Measurements from ENCODE around the gene NMUR1. TPM values are rescaled to one million over a fixed set of nuclear protein-coding genes. Genes with fewer than 3 reads are reported as not detected.
A peak's percentile ranks its signal among the peaks of the same experiment; 100 is the strongest.
"Not testable (repeated sequence)": the region's sequence is repeated elsewhere in the genome, so short reads cannot be mapped to it uniquely, and the experiment has no call there.

The NMUR1 gene
- polyA plus RNA-seq, 1 donor (not counting 4 experiments of a cell fraction or from before 2014, with no cell fraction given): not detected

DNA sequence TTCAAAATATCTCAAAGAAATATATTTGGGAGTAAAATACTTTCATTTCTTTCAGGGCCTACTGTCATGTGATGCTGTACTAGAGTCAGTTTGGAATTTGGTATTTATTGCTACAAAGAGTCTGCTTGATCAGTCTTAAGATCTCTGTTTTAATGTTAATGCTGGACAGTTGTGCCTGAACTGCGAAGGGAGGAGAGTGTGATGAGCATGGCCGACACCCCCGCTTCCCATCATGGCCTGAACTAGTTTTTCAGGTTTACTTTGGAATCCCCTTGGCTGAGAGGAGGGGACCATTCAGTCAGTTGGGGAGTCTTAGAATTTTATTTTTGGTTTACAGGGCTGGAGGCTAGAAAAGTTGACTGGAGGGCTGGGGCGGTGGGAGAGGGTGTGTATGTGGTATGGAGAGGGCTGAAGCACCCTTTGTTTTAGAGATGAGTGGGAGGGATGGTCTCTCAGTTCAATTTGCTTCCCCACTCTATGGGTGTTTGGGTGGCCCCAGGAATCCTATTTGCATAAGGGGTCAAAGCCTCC lies 41.5 kb upstream of the NMUR1 start:
- no peaks in the 10 kb centered on the region for H3K36me3 ChIP-seq (ENCODE audit: control insufficient read depth in 2 of 2, extremely low read depth in 1 of 2, insufficient read depth in 2 of 2, low read length in 2 of 2)
- no peaks in the 10 kb centered on the region for H3K9me3 ChIP-seq (ENCODE audit: control insufficient read depth, low read depth, low read length)
- H3K27ac ChIP-seq (ENCODE audit: control insufficient read depth, insufficient read depth, low read length): no peak overlapping the region
- H3K9me1 ChIP-seq (ENCODE audit: control insufficient read depth, extremely low read depth, insufficient read depth, low read length): no peaks in the 10 kb centered on the region
- TF ChIP-seq, protein P1, sequence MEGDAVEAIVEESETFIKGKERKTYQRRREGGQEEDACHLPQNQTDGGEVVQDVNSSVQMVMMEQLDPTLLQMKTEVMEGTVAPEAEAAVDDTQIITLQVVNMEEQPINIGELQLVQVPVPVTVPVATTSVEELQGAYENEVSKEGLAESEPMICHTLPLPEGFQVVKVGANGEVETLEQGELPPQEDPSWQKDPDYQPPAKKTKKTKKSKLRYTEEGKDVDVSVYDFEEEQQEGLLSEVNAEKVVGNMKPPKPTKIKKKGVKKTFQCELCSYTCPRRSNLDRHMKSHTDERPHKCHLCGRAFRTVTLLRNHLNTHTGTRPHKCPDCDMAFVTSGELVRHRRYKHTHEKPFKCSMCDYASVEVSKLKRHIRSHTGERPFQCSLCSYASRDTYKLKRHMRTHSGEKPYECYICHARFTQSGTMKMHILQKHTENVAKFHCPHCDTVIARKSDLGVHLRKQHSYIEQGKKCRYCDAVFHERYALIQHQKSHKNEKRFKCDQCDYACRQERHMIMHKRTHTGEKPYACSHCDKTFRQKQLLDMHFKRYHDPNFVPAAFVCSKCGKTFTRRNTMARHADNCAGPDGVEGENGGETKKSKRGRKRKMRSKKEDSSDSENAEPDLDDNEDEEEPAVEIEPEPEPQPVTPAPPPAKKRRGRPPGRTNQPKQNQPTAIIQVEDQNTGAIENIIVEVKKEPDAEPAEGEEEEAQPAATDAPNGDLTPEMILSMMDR (optimal IDR thresholded peaks at IDR 0.05 in 1 of 3, IDR thresholded peaks at IDR 0.05 in 1 of 3, conservative IDR thresholded peaks at IDR 0.05 in 1 of 3; ENCODE audit: extremely low read depth in 1 of 3, insufficient read depth in 2 of 3, low read length in 3 of 3): no peak
- TF ChIP-seq EZH2 (IDR thresholded peaks at IDR 0.05; ENCODE audit: low read length): no peak
- H3K27me3 ChIP-seq (ENCODE audit: control insufficient read depth, extremely low read depth, insufficient read depth, low read length): no peaks in the 10 kb centered on the region
- peak overlapping the region; percentile 36 for H2AFZ ChIP-seq (ENCODE audit: control insufficient read depth, low read length)
- H3K4me2 ChIP-seq (ENCODE audit: control insufficient read depth, extremely low read depth, insufficient read depth, low read depth, low read length): no peak overlapping the region
- peaks cover 4% of the 10 kb centered on the region for H3K4me1 ChIP-seq (ENCODE audit: control insufficient read depth, extremely low read depth, insufficient read depth, low read length)
- no peak overlapping the region for H3K9ac ChIP-seq (ENCODE audit: control insufficient read depth, extremely low read depth, insufficient read depth, low read length)
- DNase-seq (ENCODE audit: low read depth, low spot score) (no peak), FAIRE-seq (no peak)
- dilution Hi-C loops (cut with MboI; ENCODE audit: extremely low pct_ligation_motif_present, low sequenced_read_pairs): no loop called here
- H3K79me2 ChIP-seq (ENCODE audit: control insufficient read depth, insufficient read depth, low read length): no peaks in the 10 kb centered on the region
- no peaks in the 10 kb centered on the region for H4K20me1 ChIP-seq (ENCODE audit: control insufficient read depth, extremely low read depth, insufficient read depth, low read length)
- H3K4me3 ChIP-seq (ENCODE audit: control insufficient read depth in 2 of 3, extremely low read depth in 1 of 3, insufficient read depth in 2 of 3, low read depth in 1 of 3, low read length in 3 of 3): no peak overlapping the region

DNA sequence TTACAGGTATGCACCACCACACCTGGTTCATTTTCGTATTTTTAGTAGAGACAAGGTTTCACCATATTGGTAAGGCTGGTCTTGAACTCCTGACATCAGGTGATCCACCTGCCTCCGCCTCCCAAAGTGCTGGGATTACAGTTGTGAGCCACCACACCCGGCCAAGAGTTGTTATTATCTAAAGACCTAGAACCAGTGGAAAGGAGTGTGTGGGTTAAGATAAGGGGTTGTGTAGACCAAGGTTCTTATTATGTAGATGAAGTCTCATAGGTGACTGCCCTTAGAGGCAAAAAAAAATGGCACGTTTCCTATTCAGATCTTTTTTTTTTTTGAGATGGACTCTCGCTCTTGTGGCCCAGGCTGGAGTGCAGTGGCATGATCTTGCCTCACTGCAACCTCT lies 40.7 kb upstream of the NMUR1 start:
- FAIRE-seq; dilution Hi-C loops (cut with MboI; ENCODE audit: extremely low pct_ligation_motif_present, low sequenced_read_pairs); H3K9ac ChIP-seq (ENCODE audit: control insufficient read depth, extremely low read depth, insufficient read depth, low read length); H3K4me2 ChIP-seq (ENCODE audit: control insufficient read depth, extremely low read depth, insufficient read depth, low read depth, low read length); H3K27me3 ChIP-seq (ENCODE audit: control insufficient read depth, extremely low read depth, insufficient read depth, low read length); H3K4me3 ChIP-seq (ENCODE audit: control insufficient read depth in 2 of 3, extremely low read depth in 1 of 3, insufficient read depth in 2 of 3, low read depth in 1 of 3, low read length in 3 of 3); H3K9me3 ChIP-seq (ENCODE audit: control insufficient read depth, low read depth, low read length); H3K4me1 ChIP-seq (ENCODE audit: control insufficient read depth, extremely low read depth, insufficient read depth, low read length); H3K36me3 ChIP-seq (ENCODE audit: control insufficient read depth in 2 of 2, extremely low read depth in 1 of 2, insufficient read depth in 2 of 2, low read length in 2 of 2); DNase-seq (ENCODE audit: low read depth, low spot score); H3K9me1 ChIP-seq (ENCODE audit: control insufficient read depth, extremely low read depth, insufficient read depth, low read length); H2AFZ ChIP-seq (ENCODE audit: control insufficient read depth, low read length); H3K79me2 ChIP-seq (ENCODE audit: control insufficient read depth, insufficient read depth, low read length); H3K27ac ChIP-seq (ENCODE audit: control insufficient read depth, insufficient read depth, low read length); H4K20me1 ChIP-seq (ENCODE audit: control insufficient read depth, extremely low read depth, insufficient read depth, low read length): not testable (repeated sequence)

- no peaks in the 10 kb centered on the region for H4K20me1 ChIP-seq (ENCODE audit: control insufficient read depth, extremely low read depth, insufficient read depth, low read length)
- no peak overlapping the region for H2AFZ ChIP-seq (ENCODE audit: control insufficient read depth, low read length)
- dilution Hi-C loops (cut with MboI; ENCODE audit: extremely low pct_ligation_motif_present, low sequenced_read_pairs): no loop called here
- H3K4me3 ChIP-seq (ENCODE audit: control insufficient read depth in 2 of 3, extremely low read depth in 1 of 3, insufficient read depth in 2 of 3, low read depth in 1 of 3, low read length in 3 of 3): no peak overlapping the region
- no peaks in the 10 kb centered on the region for H3K27me3 ChIP-seq (ENCODE audit: control insufficient read depth, extremely low read depth, insufficient read depth, low read length)
- H3K9me1 ChIP-seq (ENCODE audit: control insufficient read depth, extremely low read depth, insufficient read depth, low read length): no peaks in the 10 kb centered on the region
- no peak overlapping the region for H3K9ac ChIP-seq (ENCODE audit: control insufficient read depth, extremely low read depth, insufficient read depth, low read length)
- H3K27ac ChIP-seq (ENCODE audit: control insufficient read depth, insufficient read depth, low read length): no peak overlapping the region
- no peak for FAIRE-seq
- H3K4me2 ChIP-seq (ENCODE audit: control insufficient read depth, extremely low read depth, insufficient read depth, low read depth, low read length): no peak overlapping the region
- TF ChIP-seq, protein P1 (optimal IDR thresholded peaks at IDR 0.05 in 1 of 3, IDR thresholded peaks at IDR 0.05 in 1 of 3, conservative IDR thresholded peaks at IDR 0.05 in 1 of 3; ENCODE audit: extremely low read depth in 1 of 3, insufficient read depth in 2 of 3, low read length in 3 of 3): no peak
- no peak for TF ChIP-seq EZH2 (IDR thresholded peaks at IDR 0.05; ENCODE audit: low read length)
- H3K36me3 ChIP-seq (ENCODE audit: control insufficient read depth in 2 of 2, extremely low read depth in 1 of 2, insufficient read depth in 2 of 2, low read length in 2 of 2): no peaks in the 10 kb centered on the region
- H3K79me2 ChIP-seq (ENCODE audit: control insufficient read depth, insufficient read depth, low read length): no peaks in the 10 kb centered on the region
- H3K9me3 ChIP-seq (ENCODE audit: control insufficient read depth, low read depth, low read length): no peaks in the 10 kb centered on the region
- no peaks in the 10 kb centered on the region for H3K4me1 ChIP-seq (ENCODE audit: control insufficient read depth, extremely low read depth, insufficient read depth, low read length)
- no peak for DNase-seq (ENCODE audit: low read depth, low spot score)
These were observed 38.7 kb upstream of the NMUR1 start for GRCh38 chr2:231568785-231569435.

Measured in keratinocyte (primary cell).